ENCODE results near the gene HSPB6.

HSPB6 gene

GRCh38 chr19:35786299-35787160 is 29.7 kb upstream of the HSPB6 start:
- H3K4me3 ChIP-seq (ENCODE audit: low read depth, low read length), result no peak overlapping the region
- no peak for DNase-seq (ENCODE audit: low read depth, low spot score)
- CTCF ChIA-PET, result no interaction called here
- POLR2A ChIA-PET, result no interaction called here
- TF ChIP-seq CTCF (IDR thresholded peaks at IDR 0.05; ENCODE audit: insufficient read depth, low read length, missing control alignments), result no peak

- DNase-seq (ENCODE audit: low read depth, low spot score), result no peak
- ChIA-PET CTCF (no interaction called here), POLR2A (no interaction called here)
- no peak for TF ChIP-seq CTCF (IDR thresholded peaks at IDR 0.05; ENCODE audit: insufficient read depth, low read length, missing control alignments)
- no peak overlapping the region for H3K4me3 ChIP-seq (ENCODE audit: low read depth, low read length)
Observed at GRCh38 chr19:35785339-35785627, 28.5 kb upstream of the HSPB6 start.

- ChIA-PET CTCF (no interaction called here), POLR2A (no interaction called here)
- TF ChIP-seq CTCF (IDR thresholded peaks at IDR 0.05; ENCODE audit: insufficient read depth, low read length, missing control alignments), result no peak
- H3K4me3 ChIP-seq (ENCODE audit: low read depth, low read length), result no peak overlapping the region
- no peak for DNase-seq (ENCODE audit: low read depth, low spot score)
Observed at GRCh38 chr19:35784503-35785338, 27.9 kb upstream of the HSPB6 start.

GRCh38 chr19:35783469-35784434 is 26.9 kb upstream of the HSPB6 start:
- TF ChIP-seq CTCF (IDR thresholded peaks at IDR 0.05; ENCODE audit: insufficient read depth, low read length, missing control alignments), result no peak
- ChIA-PET CTCF (no interaction called here), POLR2A (no interaction called here)

GRCh38 chr19:35782589-35782988 is 25.8 kb upstream of the HSPB6 start:
- TF ChIP-seq CTCF (IDR thresholded peaks at IDR 0.05; ENCODE audit: insufficient read depth, low read length, missing control alignments), result no peak
- CTCF ChIA-PET, result no interaction called here
- H3K4me3 ChIP-seq (ENCODE audit: low read depth, low read length), result no peak overlapping the region
- DNase-seq (ENCODE audit: low read depth, low spot score), result no peak
- POLR2A ChIA-PET, result no interaction called here

More at GRCh38 chr19:35783469-35784434, 26.9 kb upstream of the HSPB6 start:
- no peak for DNase-seq (ENCODE audit: low read depth, low spot score)
- H3K4me3 ChIP-seq (ENCODE audit: low read depth, low read length), result no peak overlapping the region

Measured in AG04449 (cell line).